Duodenal mucosa (tissue), 2 donors: ENCODE data around the gene ANP32B.

Experiments used
- H3K27ac ChIP-seq: one replicate; pipeline ENCODE4 v1.7.0; 2013; ENCODE audit warnings: low read depth, low read length
- H3K27me3 ChIP-seq, 2 donors: one replicate each; pipeline ENCODE4 v1.7.0; 2013; ENCODE audit warnings: low read length in 2 of 2, control low read depth in 1 of 2; ENCODE audit not compliant: insufficient read depth in 2 of 2, control insufficient read depth in 1 of 2
- H3K36me3 ChIP-seq, 2 donors: one replicate each; pipeline ENCODE4 v1.7.0; 2013; ENCODE audit warnings: low read length in 2 of 2, control low read depth in 1 of 2; ENCODE audit not compliant: insufficient read depth in 2 of 2, control insufficient read depth in 1 of 2
- H3K4me1 ChIP-seq, 2 donors: one replicate each; pipeline ENCODE4 v1.7.0; 2013; ENCODE audit warnings: low read length in 2 of 2, control low read depth in 1 of 2; ENCODE audit not compliant: insufficient read depth in 2 of 2, control insufficient read depth in 1 of 2
- H3K4me3 ChIP-seq, 2 donors: one replicate each; pipeline ENCODE4 v1.7.0; 2013; ENCODE audit warnings: low read length in 2 of 2, low read depth in 1 of 2
- H3K9ac ChIP-seq, 2 donors: one replicate each; pipeline ENCODE4 v1.7.0; 2013; ENCODE audit warnings: low read length in 2 of 2, low read depth in 1 of 2
- H3K9me3 ChIP-seq, 2 donors: one replicate each; pipeline ENCODE4 v1.7.0; 2013; ENCODE audit warnings: low read length in 2 of 2, control low read depth in 1 of 2; ENCODE audit not compliant: control insufficient read depth in 1 of 2

The ANP32B gene

GRCh38 chr9:97978371-97979130, 4.6 kb upstream of the ANP32B start:
- no peak overlapping the region for H3K4me3 ChIP-seq
- H3K9me3 ChIP-seq = no peaks in the 10 kb centered on the region
- no peaks in the 10 kb centered on the region for H3K27me3 ChIP-seq
- no peak overlapping the region for H3K9ac ChIP-seq
- H3K36me3 ChIP-seq = no peaks in the 10 kb centered on the region
- H3K27ac ChIP-seq = no peak overlapping the region
- H3K4me1 ChIP-seq = peaks cover 0 to 8% of the 10 kb centered on the region in 2 donors

GRCh38 chr9:97979788-97980478, 3.2 kb upstream of the ANP32B start:
- H3K36me3 ChIP-seq = no peaks in the 10 kb centered on the region
- H3K9me3 ChIP-seq = no peaks in the 10 kb centered on the region
- H3K27me3 ChIP-seq = no peaks in the 10 kb centered on the region
- no peak overlapping the region for H3K9ac ChIP-seq
- H3K4me1 ChIP-seq = peaks cover 0 to 8% of the 10 kb centered on the region in 2 donors
- H3K27ac ChIP-seq = no peak overlapping the region
- no peak overlapping the region for H3K4me3 ChIP-seq

DNA sequence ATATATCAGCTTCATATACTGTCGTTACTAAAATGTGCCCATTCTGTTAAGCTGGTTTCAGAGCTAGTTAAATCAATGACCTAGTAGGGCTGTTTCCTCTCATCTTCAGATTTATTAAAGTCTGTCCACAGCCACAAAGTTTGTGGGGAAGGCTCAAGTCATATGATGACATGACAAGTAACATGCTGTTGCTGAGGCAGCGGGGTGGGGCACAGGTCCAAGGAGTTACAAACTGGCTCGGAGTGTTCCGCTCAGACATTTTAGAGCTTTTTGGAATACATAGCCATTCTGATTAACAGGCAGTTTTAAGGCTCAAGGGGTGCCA, 2.7 kb upstream of the ANP32B start:
- Histone ChIP-seq H3K9me3 (no peaks in the 10 kb centered on the region), H3K9ac (no peak overlapping the region), H3K36me3 (no peaks in the 10 kb centered on the region), H3K27me3 (no peaks in the 10 kb centered on the region), H3K4me1 (peaks cover 2 to 12% of the 10 kb centered on the region in 2 donors), H3K4me3 (no peak overlapping the region), H3K27ac (no peak overlapping the region)

- no peak overlapping the region for H3K9ac ChIP-seq
- no peaks in the 10 kb centered on the region for H3K9me3 ChIP-seq
- H3K4me1 ChIP-seq = peaks cover 9 to 19% of the 10 kb centered on the region in 2 donors
- H3K27me3 ChIP-seq = no peaks in the 10 kb centered on the region
- no peak overlapping the region for H3K4me3 ChIP-seq
- no peaks in the 10 kb centered on the region for H3K36me3 ChIP-seq
- no peak overlapping the region for H3K27ac ChIP-seq
These were observed 2.0 kb upstream of the ANP32B start for GRCh38 chr9:97980918-97981845.

DNA sequence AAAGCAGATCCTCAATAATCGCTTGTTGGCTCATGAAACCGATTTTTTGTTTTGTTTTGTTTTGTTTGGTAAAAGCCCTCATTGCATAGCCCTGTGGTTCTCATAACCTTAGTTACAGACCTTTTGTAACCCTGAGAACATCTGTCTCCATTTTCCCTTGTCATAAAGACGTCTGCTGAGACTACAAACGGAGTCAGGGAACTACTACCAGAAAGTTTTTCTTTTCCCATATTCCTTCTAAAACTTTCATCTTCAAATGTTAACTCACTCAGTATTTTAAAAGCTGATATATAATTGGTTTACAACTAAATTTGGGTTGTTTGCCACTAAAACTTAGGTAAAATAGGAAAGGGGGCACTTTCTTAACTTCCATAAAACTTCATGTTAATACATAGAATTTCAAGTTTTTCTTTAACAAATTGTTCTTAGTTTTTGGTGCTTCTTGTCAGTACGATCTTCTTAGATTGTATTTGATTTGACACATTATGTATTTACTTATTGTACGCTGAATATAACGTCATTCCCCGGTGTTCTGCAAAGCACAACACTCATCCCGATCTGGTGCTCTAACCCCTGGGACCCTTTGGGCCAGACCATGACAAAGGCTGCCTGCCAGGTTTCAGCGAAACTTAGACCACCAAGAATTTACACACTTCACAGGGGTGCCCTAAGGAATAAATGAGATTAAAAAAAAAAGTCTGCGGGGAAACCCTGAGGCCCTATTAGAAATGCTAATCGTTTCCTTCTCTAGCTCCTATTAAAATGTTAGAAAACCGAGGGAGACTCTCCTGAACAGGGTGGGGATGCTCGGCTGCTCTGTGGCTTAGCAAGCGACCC, 1.1 kb upstream of the ANP32B start:
- no peak overlapping the region for H3K27ac ChIP-seq
- H3K4me3 ChIP-seq = peak overlapping the region; percentile 79 to 82
- no peaks in the 10 kb centered on the region for H3K36me3 ChIP-seq
- peak overlapping the region; percentile 79 to 85 for H3K9ac ChIP-seq
- no peaks in the 10 kb centered on the region for H3K9me3 ChIP-seq
- no peaks in the 10 kb centered on the region for H3K27me3 ChIP-seq
- H3K4me1 ChIP-seq = peaks cover 18 to 26% of the 10 kb centered on the region in 2 donors

- H3K9me3 ChIP-seq = no peaks in the 10 kb centered on the region
- H3K4me1 ChIP-seq = peaks cover 18 to 29% of the 10 kb centered on the region in 2 donors
- peak overlapping the region; percentile 71 to 82 for H3K4me3 ChIP-seq
- no peaks in the 10 kb centered on the region for H3K36me3 ChIP-seq
- peak overlapping the region; percentile 76 to 87 for H3K9ac ChIP-seq
- H3K27ac ChIP-seq = peak overlapping the region; percentile 98
- no peaks in the 10 kb centered on the region for H3K27me3 ChIP-seq
These were observed 547 bp downstream of the ANP32B start for GRCh38 chr9:97983589-97984187.

DNA sequence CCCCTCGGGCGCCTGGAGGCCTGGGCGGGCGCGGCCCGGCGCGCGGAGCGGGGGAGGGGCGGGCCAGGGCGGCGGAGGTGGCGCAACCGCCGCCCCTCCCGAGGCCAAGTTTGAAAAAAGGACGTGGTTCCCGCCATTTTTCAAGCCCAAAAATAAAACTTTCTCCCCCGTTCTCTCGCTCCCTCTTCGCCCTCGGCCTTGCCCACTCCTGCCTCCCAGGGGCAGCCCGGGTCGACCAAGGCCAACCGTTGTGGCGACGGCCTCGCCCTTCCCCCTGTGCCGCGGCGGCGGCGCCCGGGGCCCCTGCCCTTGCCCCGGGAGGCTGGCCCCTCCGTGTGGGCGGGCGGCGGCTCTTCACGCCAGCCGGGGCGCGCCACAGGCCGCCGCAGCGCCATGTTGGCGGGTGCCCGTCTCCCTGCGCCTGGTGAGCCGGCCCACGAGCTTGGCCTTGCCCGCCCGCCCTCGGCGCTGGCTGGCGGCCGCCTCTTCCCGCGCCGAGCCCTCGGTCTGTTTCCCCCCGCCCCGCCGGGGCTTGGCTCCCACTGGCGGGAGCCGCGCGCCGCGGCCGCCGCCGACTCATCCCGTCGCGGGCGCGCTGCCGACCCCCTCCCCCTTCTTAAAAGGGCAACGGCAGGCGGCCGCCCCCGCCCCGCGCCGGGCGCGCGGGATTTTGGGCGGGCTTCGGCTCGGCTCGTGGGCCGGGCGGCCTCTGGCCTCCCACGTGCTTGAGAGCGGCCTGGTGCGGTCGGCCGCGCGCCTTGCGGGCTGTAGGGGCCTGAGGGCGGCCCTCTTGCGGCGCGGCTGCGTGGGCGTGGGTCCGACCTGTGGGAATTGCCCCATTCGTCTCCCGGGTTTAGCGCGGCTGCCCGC, 1.3 kb downstream of the ANP32B start:
- peaks cover 19 to 29% of the 10 kb centered on the region in 2 donors for H3K4me1 ChIP-seq
- peak overlapping the region; percentile 71 to 75 for H3K4me3 ChIP-seq
- no peaks in the 10 kb centered on the region for H3K9me3 ChIP-seq
- peak overlapping the region; percentile 98 for H3K27ac ChIP-seq
- no peaks in the 10 kb centered on the region for H3K36me3 ChIP-seq
- H3K27me3 ChIP-seq = no peaks in the 10 kb centered on the region
- H3K9ac ChIP-seq = peak overlapping the region; percentile 71 to 73

- Histone ChIP-seq H3K27ac (peak overlapping the region; percentile 98), H3K4me1 (peaks cover 28 to 29% of the 10 kb centered on the region in 2 donors), H3K4me3 (peak overlapping the region; percentile 71 to 75), H3K9me3 (no peaks in the 10 kb centered on the region), H3K27me3 (no peaks in the 10 kb centered on the region), H3K36me3 (no peaks in the 10 kb centered on the region), H3K9ac (peak overlapping the region; percentile 62 to 73)
These were observed 2.1 kb downstream of the ANP32B start for GRCh38 chr9:97985058-97985861.
